Measurements from ENCODE around the gene TCHHL1. TPM values are rescaled to one million over a fixed set of nuclear protein-coding genes. Genes with fewer than 3 reads are reported as not detected.

TCHHL1 gene
- total and polyA plus RNA-seq, 2 of the 8 experiments (the other 6 are each of a cell fraction or from before 2014, with no cell fraction given) = not detected

DNA sequence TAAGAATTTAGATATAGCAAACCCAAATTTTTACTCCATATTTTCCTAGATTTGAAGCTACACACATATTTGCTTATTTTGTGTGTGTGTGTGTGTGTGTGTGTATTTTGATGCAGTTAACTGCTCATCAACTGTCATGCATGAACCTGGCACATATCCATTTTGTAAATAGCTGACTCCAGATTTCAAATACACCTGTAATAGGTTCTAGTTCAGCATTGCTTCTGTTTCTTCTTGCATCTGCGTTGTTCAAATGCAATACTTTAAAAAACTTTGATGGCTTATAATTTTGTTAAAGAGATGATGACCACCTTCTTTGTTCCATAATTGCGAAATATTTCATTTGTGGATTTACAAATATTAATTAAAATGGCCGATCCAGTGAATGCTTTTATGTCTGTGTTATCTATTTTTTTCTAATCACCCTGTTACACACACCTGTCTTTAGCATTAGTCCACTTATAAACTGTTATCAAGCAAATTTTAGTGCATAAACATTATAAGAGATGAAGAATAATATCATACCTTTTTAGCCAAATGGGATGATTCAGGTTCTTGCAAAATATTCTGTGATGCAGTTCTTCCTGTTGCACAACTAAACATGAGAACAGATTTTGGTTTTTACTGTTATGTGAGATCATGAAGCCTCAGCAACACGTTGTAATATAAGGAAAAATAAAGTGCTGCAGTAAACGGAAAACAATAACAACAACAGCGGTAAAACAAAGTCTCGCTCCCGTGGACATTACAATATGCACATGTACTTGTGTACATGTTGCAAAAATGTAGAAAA, 39.4 kb downstream of the TCHHL1 start:
- Histone ChIP-seq H3K36me3 (ENCODE audit: control insufficient read depth in 2 of 4, insufficient read depth in 4 of 4, low read length in 3 of 4) (no peaks in the 10 kb centered on the region), H2BK12ac (ENCODE audit: low read depth, low read length) (no peak overlapping the region), H3K4me1 (replicated peaks in 1 of 4; ENCODE audit: control insufficient read depth in 3 of 4, insufficient read depth in 4 of 4, low read length in 3 of 4) (peaks cover 12 to 16% (median 14%) of the 10 kb centered on the region in 4 experiments; a peak in 5 of 7 replicates), H3K18ac (ENCODE audit: extremely low read depth, low read length) (no peak overlapping the region), H3K56ac (replicated peaks; ENCODE audit: insufficient read length, low read depth, low read length) (no peak overlapping the region), H4K91ac (replicated peaks; ENCODE audit: insufficient read length, low read length) (no peak overlapping the region), H3K9me3 (ENCODE audit: insufficient read depth in 2 of 2, low read depth in 1 of 2, low read length in 1 of 2) (no peaks in the 10 kb centered on the region), H3K4me3 (ENCODE audit: extremely low read depth in 1 of 4, insufficient read depth in 2 of 4, low read depth in 3 of 4, low read length in 4 of 4) (no peak overlapping the region), H2BK15ac (ENCODE audit: low read length) (no peak overlapping the region), H3K23ac (ENCODE audit: insufficient read length) (no peak overlapping the region), H3K14ac (ENCODE audit: insufficient read length) (no peak overlapping the region), H2AK5ac (ENCODE audit: low read depth, low read length) (no peak overlapping the region), H3K4me2 (ENCODE audit: insufficient read depth in 1 of 2, low read depth in 2 of 2, low read length in 2 of 2) (no peak overlapping the region), H3K27me3 (replicated peaks in 1 of 4; ENCODE audit: control insufficient read depth in 3 of 4, extremely low read depth in 1 of 4, insufficient read depth in 3 of 4, low read length in 3 of 4) (no peaks in the 10 kb centered on the region; a peak in 1 of 7 replicates), H3K23me2 (ENCODE audit: low read depth, low read length) (no peaks in the 10 kb centered on the region; the same call in 1 of the 2 replicates), H3K79me2 (ENCODE audit: control insufficient read depth in 1 of 2, insufficient read depth in 2 of 2, low read length in 2 of 2) (no peaks in the 10 kb centered on the region), H3K9ac (replicated peaks in 1 of 4; ENCODE audit: extremely low read depth in 1 of 4, low read depth in 3 of 4, low read length in 3 of 4) (no peak overlapping the region), H3K27ac (ENCODE audit: low read depth, low read length) (no peak overlapping the region), H3K4ac (replicated peaks; ENCODE audit: insufficient read length, low read depth, low read length) (no peak overlapping the region), H4K5ac (ENCODE audit: insufficient read length, low read depth, low read length) (no peak overlapping the region), H2BK20ac (ENCODE audit: low read length) (no peak overlapping the region), H2BK5ac (ENCODE audit: low read depth, low read length) (no peak overlapping the region), H3K79me1 (ENCODE audit: low read depth, low read length) (no peaks in the 10 kb centered on the region), H2AFZ (ENCODE audit: low read length) (no peak overlapping the region), H2BK120ac (replicated peaks; ENCODE audit: low read depth, low read length) (no peak overlapping the region), H4K8ac (ENCODE audit: extremely low read depth, insufficient read depth, low read length) (no peak overlapping the region), H4K20me1 (replicated peaks in 1 of 2; ENCODE audit: control insufficient read depth in 1 of 2, insufficient read depth in 2 of 2, low read length in 2 of 2) (no peaks in the 10 kb centered on the region)
- no peak for DNase-seq (ENCODE audit: low read depth in 1 of 2, low spot score in 2 of 2)
- WGBS, 2 experiments (ENCODE audit: extremely low coverage in 1 of 2, insufficient coverage in 1 of 2, insufficient read length in 1 of 2, insufficient replicate concordance in 2 of 2, low coverage in 1 of 2, low lambda C conversion rate in 2 of 2, missing lambda C conversion rate in 1 of 2) = 90% methylated on average over 8 of the region's 8 CpGs; no CpG with 5 or more reads in 1 of the 2 experiments
- POLR2A ChIA-PET (ENCODE audit: partially characterized antibody) = no interaction called here
- CTCF ChIA-PET (ENCODE audit: partially characterized antibody) = interaction anchor here (0.6 to 3.1 kb wide), 7 partner anchors 48 to 409 kb away, joined by 3 to 11 read pairs (median 4); no protein-coding TSS in a partner anchor
- FAIRE-seq = no peak
- TF ChIP-seq RFX5 (IDR thresholded peaks at IDR 0.05; ENCODE audit: borderline replicate concordance, low read depth, low read length) (no peak), KDM1A (IDR thresholded peaks at IDR 0.05; ENCODE audit: borderline replicate concordance, low read length) (no peak), SIRT6 (IDR thresholded peaks at IDR 0.05; ENCODE audit: low read length) (no peak), GTF2F1 (IDR thresholded peaks at IDR 0.05; ENCODE audit: borderline replicate concordance, low read depth, low read length) (no peak), SRF (IDR thresholded peaks at IDR 0.05; ENCODE audit: low read depth, low read length) (no peak), JUN (IDR thresholded peaks at IDR 0.05; ENCODE audit: low read depth, low read length) (no peak), FOSL1 (IDR thresholded peaks at IDR 0.05; ENCODE audit: insufficient read depth, low read depth, low read length) (no peak), CHD2 (IDR thresholded peaks at IDR 0.05; ENCODE audit: low read length) (no peak), TCF12 (IDR thresholded peaks at IDR 0.05; ENCODE audit: low read depth, low read length) (no peak), EGR1 (IDR thresholded peaks at IDR 0.05; ENCODE audit: borderline replicate concordance, low read depth, low read length) (no peak), NANOG (IDR thresholded peaks at IDR 0.05; ENCODE audit: insufficient read depth, low read depth, low read length, poor library complexity, severe bottlenecking) (no peak), BCL11A (IDR thresholded peaks at IDR 0.05; ENCODE audit: low read depth in 2 of 2, low read length in 2 of 2) (no peak), BACH1 (IDR thresholded peaks at IDR 0.05; ENCODE audit: low read length) (no peak), PHF8 (conservative IDR thresholded peaks at IDR 0.05; ENCODE audit: low read depth, low read length) (no peak)
